ENCODE measurements around the gene PHF2. TPM values are rescaled to one million over a fixed set of nuclear protein-coding genes. Genes with fewer than 3 reads are reported as not detected.

PHF2 gene
- total and polyA plus RNA-seq, 10 donors, result 11.2 to 46.2 (median 31.0) TPM

DNA sequence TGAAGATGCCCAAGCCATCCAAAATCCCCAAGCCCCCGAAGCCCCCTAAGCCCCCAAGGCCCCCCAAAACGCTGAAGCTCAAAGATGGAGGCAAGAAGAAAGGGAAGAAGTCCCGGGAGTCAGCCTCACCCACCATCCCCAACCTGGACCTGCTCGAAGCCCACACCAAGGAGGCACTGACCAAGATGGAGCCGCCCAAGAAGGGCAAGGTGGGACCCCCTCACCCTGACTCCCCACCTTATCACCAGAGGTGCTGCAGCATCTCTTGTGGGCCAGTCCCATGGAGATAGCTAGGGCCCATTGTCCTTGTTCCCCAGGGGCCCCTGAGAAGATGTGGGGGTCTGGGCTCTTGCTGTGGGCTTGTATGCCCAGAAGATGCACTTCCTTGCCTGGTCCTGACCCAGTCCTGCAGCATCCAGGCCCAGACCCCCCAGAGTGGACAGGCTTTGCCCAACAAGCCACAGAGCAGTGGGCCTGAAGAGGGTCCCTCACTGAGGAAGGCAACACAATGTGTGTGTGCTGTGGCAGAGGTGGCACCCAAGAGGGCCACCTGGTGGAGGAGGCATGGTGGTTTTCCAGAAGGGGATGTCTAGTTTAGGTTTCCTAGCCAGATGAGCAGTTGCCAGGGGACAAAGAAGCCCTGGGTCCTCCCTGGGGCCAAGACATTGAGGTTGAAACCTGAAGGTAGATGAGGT lies 84.1 kb downstream of the PHF2 start:
- intact Hi-C loops (cut with DNase I; ENCODE audit: low total_unique reads), result no loop called here
- Histone ChIP-seq H3K27me3 (replicated peaks in 1 of 7) (no peaks in the 10 kb centered on the region), H3K27ac (no peak overlapping the region), H3K36me3 (peaks cover 0 to 97% (median 63%) of the 10 kb centered on the region in 6 donors), H3K4me3 (no peak overlapping the region), H3K9me3 (no peaks in the 10 kb centered on the region), H3K4me1 (no peaks in the 10 kb centered on the region)
- WGBS, 5 donors, result 77 to 100% (median 98%) methylated on average over 4 to 5 of the region's 5 CpGs
- no peak for TF ChIP-seq POLR2A (IDR thresholded peaks at IDR 0.05)
- no peak for TF ChIP-seq POLR2AphosphoS5 (IDR thresholded peaks at IDR 0.05)
- TF ChIP-seq, protein P1, sequence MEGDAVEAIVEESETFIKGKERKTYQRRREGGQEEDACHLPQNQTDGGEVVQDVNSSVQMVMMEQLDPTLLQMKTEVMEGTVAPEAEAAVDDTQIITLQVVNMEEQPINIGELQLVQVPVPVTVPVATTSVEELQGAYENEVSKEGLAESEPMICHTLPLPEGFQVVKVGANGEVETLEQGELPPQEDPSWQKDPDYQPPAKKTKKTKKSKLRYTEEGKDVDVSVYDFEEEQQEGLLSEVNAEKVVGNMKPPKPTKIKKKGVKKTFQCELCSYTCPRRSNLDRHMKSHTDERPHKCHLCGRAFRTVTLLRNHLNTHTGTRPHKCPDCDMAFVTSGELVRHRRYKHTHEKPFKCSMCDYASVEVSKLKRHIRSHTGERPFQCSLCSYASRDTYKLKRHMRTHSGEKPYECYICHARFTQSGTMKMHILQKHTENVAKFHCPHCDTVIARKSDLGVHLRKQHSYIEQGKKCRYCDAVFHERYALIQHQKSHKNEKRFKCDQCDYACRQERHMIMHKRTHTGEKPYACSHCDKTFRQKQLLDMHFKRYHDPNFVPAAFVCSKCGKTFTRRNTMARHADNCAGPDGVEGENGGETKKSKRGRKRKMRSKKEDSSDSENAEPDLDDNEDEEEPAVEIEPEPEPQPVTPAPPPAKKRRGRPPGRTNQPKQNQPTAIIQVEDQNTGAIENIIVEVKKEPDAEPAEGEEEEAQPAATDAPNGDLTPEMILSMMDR (IDR thresholded peaks at IDR 0.05 in 8 of 11, conservative IDR thresholded peaks at IDR 0.05 in 3 of 11), result no peak
- DNase-seq, result peak; percentile 45

DNA sequence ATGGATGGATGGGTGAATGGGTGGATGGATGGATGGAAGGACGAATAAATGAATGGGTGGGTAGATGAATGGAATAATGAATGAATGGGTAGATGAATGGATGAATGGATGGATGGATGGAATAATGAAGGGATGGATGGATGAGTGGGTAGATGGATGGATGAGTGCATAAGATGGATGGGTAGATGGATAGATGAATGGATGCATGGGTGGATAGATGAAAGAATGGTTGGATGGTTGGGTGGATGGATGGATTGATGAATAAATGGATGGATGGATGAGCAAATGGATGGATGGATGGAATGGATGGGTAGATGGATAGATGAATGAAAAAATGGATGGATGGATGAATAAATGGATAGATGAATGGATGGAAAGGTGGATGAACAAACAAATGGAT lies 85.2 kb downstream of the PHF2 start:
- intact Hi-C loops (cut with DNase I; ENCODE audit: low total_unique reads), result no loop called here
- no peak for DNase-seq
- TF ChIP-seq POLR2AphosphoS5 (IDR thresholded peaks at IDR 0.05), result no peak
- TF ChIP-seq POLR2A (IDR thresholded peaks at IDR 0.05), result no peak
- TF ChIP-seq, protein P1 (IDR thresholded peaks at IDR 0.05 in 8 of 11, conservative IDR thresholded peaks at IDR 0.05 in 3 of 11), result no peak
- no peaks in the 10 kb centered on the region for H3K9me3 ChIP-seq
- no peak overlapping the region for H3K4me3 ChIP-seq
- no peaks in the 10 kb centered on the region for H3K4me1 ChIP-seq
- H3K27ac ChIP-seq, result no peak overlapping the region
- H3K36me3 ChIP-seq, result peaks cover 0 to 97% (median 64%) of the 10 kb centered on the region in 6 donors
- no peaks in the 10 kb centered on the region for H3K27me3 ChIP-seq (replicated peaks in 1 of 7)
- 89 to 98% (median 97%) methylated on average over 1 of the region's 1 CpG for WGBS, 5 donors

DNA sequence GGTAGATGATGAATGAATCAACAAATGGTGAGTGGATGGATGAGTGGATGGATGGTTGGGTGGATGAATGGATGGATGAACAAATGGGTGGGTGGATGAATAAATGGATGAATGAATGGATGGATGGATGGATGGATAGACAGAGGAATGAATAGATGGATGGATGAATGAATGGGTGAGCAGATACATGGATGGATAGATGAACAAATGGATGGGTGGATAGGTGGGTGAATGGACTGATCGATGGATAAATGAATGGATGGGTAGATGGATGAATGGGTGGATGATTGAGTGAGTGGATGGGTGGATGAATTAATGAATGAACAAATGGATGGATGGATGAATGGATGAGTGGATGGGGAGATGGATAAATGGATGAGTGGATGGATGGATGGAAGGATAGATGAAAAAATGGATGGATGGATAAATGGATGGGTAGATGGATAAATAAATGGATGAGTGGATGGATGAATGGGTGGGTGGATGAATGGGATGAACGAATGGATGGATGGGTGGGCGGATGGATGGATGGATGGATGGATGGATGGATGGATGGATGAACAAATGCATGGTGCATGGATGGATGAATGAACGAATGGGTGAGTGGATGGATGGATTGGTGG lies 85.7 kb downstream of the PHF2 start:
- peaks cover 0 to 97% (median 65%) of the 10 kb centered on the region in 6 donors for H3K36me3 ChIP-seq

DNA sequence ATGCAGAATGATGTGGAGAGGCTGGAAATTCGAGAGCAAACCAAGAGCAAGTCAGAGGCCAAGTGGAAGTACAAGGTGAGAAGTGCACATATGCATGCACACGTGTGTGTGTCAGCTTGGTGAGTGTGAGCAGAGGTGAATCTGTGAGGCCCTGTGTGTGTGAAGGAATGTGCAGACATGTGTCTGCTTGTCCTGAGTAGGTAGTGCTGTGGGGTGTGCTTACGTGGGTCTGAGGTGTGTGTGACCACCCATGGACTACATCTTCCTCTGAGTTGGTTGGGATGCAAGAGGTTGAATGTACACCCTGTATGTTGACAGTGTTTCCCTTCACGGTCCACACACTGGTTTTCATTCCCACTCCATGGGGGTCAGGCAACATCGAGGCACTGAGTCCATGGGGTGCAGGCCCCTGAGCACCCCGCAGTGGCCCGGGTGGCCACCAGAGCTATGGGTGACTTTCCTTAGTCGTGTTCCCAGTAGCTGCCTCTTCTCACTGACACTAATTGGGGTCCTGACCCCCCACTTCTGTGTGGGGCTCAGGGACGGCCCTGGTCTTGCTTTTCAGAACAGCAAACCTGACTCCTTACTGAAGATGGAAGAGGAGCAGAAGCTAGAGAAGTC lies 86.7 kb downstream of the PHF2 start:
- no peak for DNase-seq

More for the DNA sequence above, 85.7 kb downstream of the PHF2 start:
- intact Hi-C loops (cut with DNase I; ENCODE audit: low total_unique reads), result no loop called here
- Histone ChIP-seq H3K27ac (no peak overlapping the region), H3K4me3 (no peak overlapping the region), H3K9me3 (no peaks in the 10 kb centered on the region), H3K27me3 (replicated peaks in 1 of 7) (no peaks in the 10 kb centered on the region), H3K4me1 (no peaks in the 10 kb centered on the region)
- WGBS, 5 donors, result 86 to 99% (median 96%) methylated on average over 4 of the region's 4 CpGs
- no peak for DNase-seq
- no peak for TF ChIP-seq POLR2A (IDR thresholded peaks at IDR 0.05)

More for the DNA sequence above, 86.7 kb downstream of the PHF2 start:
- TF ChIP-seq POLR2A (IDR thresholded peaks at IDR 0.05), result no peak
- intact Hi-C loops (cut with DNase I; ENCODE audit: low total_unique reads), result no loop called here
- H3K9me3 ChIP-seq, result no peaks in the 10 kb centered on the region
- H3K4me3 ChIP-seq, result no peak overlapping the region
- 89 to 94% (median 94%) methylated on average over 9 of the region's 9 CpGs for WGBS, 5 donors
- no peak overlapping the region for H3K27ac ChIP-seq
- H3K36me3 ChIP-seq, result peaks cover 0 to 97% (median 63%) of the 10 kb centered on the region in 6 donors
- no peaks in the 10 kb centered on the region for H3K4me1 ChIP-seq
- no peaks in the 10 kb centered on the region for H3K27me3 ChIP-seq (replicated peaks in 1 of 7)

Data from spleen (tissue), 11 donors.